Measurements from ENCODE around the gene CNGA3. TPM values are rescaled to one million over a fixed set of nuclear protein-coding genes. Genes with fewer than 3 reads are reported as not detected.

The CNGA3 gene
- total and polyA plus RNA-seq, 2 donors (not counting 3 experiments of a cell fraction or from before 2014, with no cell fraction given) = not detected

GRCh38 chr2:98379311-98380202 lies 33.3 kb downstream of the CNGA3 start:
- no peak for DNase-seq (ENCODE audit: low read depth, low spot score)
- Histone ChIP-seq H3K27me3 (ENCODE audit: control insufficient read depth in 2 of 2, insufficient read depth in 2 of 2, low read length in 2 of 2) (peaks cover 15 to 19% of the 10 kb centered on the region in 2 experiments), H3K27ac (ENCODE audit: insufficient read depth, low read depth, low read length) (no peak overlapping the region), H3K4me1 (ENCODE audit: control insufficient read depth, extremely low read depth, insufficient read depth, low read length) (peaks cover 4% of the 10 kb centered on the region), H3K4me3 (replicated peaks in 1 of 3; ENCODE audit: insufficient read depth in 1 of 3, low read depth in 1 of 3, low read length in 3 of 3) (no peak overlapping the region), H3K4me2 (ENCODE audit: insufficient read depth, low read length) (no peak overlapping the region), H4K20me1 (replicated peaks; ENCODE audit: control insufficient read depth, extremely low read depth, insufficient read depth, low read length) (no peaks in the 10 kb centered on the region), H3K9me3 (replicated peaks; ENCODE audit: control insufficient read depth, insufficient read depth, low read length) (no peaks in the 10 kb centered on the region), H2AFZ (ENCODE audit: low read depth, low read length) (no peak overlapping the region), H3K36me3 (ENCODE audit: control insufficient read depth in 2 of 2, extremely low read depth in 1 of 2, insufficient read depth in 2 of 2, low read length in 2 of 2) (no peaks in the 10 kb centered on the region), H3K9ac (replicated peaks; ENCODE audit: extremely low read depth, insufficient read depth, low read length) (no peak overlapping the region), H3K79me2 (ENCODE audit: control insufficient read depth, insufficient read depth, low read length) (no peaks in the 10 kb centered on the region), H3K9me1 (replicated peaks; ENCODE audit: control insufficient read depth, extremely low read depth, insufficient read depth, low read length) (no peaks in the 10 kb centered on the region)
- CTCF ChIA-PET = interaction anchor here (1.1 to 2.3 kb wide), 3 partner anchors 605 to 789 kb away, joined by 3 to 8 read pairs (median 5); no protein-coding TSS in a partner anchor
- no peak for TF ChIP-seq POLR2AphosphoS5 (IDR thresholded peaks at IDR 0.05; ENCODE audit: insufficient read depth, low read depth, low read length)
- intact Hi-C loops (cut with micrococcal nuclease) = loop anchor here (10.0 kb wide), 1 partner anchor 785 kb away; no protein-coding TSS in a partner anchor
- no TSS peak for BruUV-seq (replicated peaks)
- dilution Hi-C loops (cut with MboI; ENCODE audit: extremely low pct_ligation_motif_present, low sequenced_read_pairs) = no loop called here
- POLR2A ChIA-PET = no interaction called here
- no peak for FAIRE-seq

- no TSS peak for BruUV-seq (replicated peaks)
- DNase-seq (ENCODE audit: low read depth, low spot score) (no peak), FAIRE-seq (no peak)
- TF ChIP-seq POLR2AphosphoS5 (IDR thresholded peaks at IDR 0.05; ENCODE audit: insufficient read depth, low read depth, low read length) (no peak), GATA2 (IDR thresholded peaks at IDR 0.05; ENCODE audit: insufficient read depth, insufficient read length, low read depth, low read length) (no peak), POLR2A (IDR thresholded peaks at IDR 0.05; ENCODE audit: low read depth, low read length) (no peak), JUN (IDR thresholded peaks at IDR 0.05; ENCODE audit: borderline replicate concordance, insufficient read depth, insufficient read length, low read depth) (no peak), EZH2 (IDR thresholded peaks at IDR 0.05; ENCODE audit: borderline replicate concordance, low read depth, low read length, severe bottlenecking) (no peak), FOS (IDR thresholded peaks at IDR 0.05; ENCODE audit: borderline replicate concordance, insufficient read depth, low read length) (no peak), MYC (IDR thresholded peaks at IDR 0.05; ENCODE audit: low read depth, low read length) (no peak)
- TF ChIP-seq, protein P1, sequence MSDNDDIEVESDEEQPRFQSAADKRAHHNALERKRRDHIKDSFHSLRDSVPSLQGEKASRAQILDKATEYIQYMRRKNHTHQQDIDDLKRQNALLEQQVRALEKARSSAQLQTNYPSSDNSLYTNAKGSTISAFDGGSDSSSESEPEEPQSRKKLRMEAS (IDR thresholded peaks at IDR 0.05; ENCODE audit: insufficient read depth, insufficient read length) = no peak
- TF ChIP-seq, protein P2, sequence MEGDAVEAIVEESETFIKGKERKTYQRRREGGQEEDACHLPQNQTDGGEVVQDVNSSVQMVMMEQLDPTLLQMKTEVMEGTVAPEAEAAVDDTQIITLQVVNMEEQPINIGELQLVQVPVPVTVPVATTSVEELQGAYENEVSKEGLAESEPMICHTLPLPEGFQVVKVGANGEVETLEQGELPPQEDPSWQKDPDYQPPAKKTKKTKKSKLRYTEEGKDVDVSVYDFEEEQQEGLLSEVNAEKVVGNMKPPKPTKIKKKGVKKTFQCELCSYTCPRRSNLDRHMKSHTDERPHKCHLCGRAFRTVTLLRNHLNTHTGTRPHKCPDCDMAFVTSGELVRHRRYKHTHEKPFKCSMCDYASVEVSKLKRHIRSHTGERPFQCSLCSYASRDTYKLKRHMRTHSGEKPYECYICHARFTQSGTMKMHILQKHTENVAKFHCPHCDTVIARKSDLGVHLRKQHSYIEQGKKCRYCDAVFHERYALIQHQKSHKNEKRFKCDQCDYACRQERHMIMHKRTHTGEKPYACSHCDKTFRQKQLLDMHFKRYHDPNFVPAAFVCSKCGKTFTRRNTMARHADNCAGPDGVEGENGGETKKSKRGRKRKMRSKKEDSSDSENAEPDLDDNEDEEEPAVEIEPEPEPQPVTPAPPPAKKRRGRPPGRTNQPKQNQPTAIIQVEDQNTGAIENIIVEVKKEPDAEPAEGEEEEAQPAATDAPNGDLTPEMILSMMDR (IDR thresholded peaks at IDR 0.05; ENCODE audit: extremely low read depth in 1 of 2, insufficient read depth in 1 of 2, low read depth in 1 of 2, low read length in 2 of 2) = no peak
- Histone ChIP-seq H3K4me1 (ENCODE audit: control insufficient read depth, extremely low read depth, insufficient read depth, low read length) (peaks cover 4% of the 10 kb centered on the region), H4K20me1 (replicated peaks; ENCODE audit: control insufficient read depth, extremely low read depth, insufficient read depth, low read length) (no peaks in the 10 kb centered on the region), H3K9me3 (replicated peaks; ENCODE audit: control insufficient read depth, insufficient read depth, low read length) (no peaks in the 10 kb centered on the region), H3K4me2 (ENCODE audit: insufficient read depth, low read length) (no peak overlapping the region), H2AFZ (ENCODE audit: low read depth, low read length) (no peak overlapping the region), H3K9me1 (replicated peaks; ENCODE audit: control insufficient read depth, extremely low read depth, insufficient read depth, low read length) (no peaks in the 10 kb centered on the region), H3K79me2 (ENCODE audit: control insufficient read depth, insufficient read depth, low read length) (no peaks in the 10 kb centered on the region), H3K4me3 (replicated peaks in 1 of 3; ENCODE audit: insufficient read depth in 1 of 3, low read depth in 1 of 3, low read length in 3 of 3) (no peak overlapping the region), H3K9ac (replicated peaks; ENCODE audit: extremely low read depth, insufficient read depth, low read length) (no peak overlapping the region), H3K27ac (ENCODE audit: insufficient read depth, low read depth, low read length) (no peak overlapping the region), H3K27me3 (ENCODE audit: control insufficient read depth in 2 of 2, insufficient read depth in 2 of 2, low read length in 2 of 2) (peaks cover 10 to 17% of the 10 kb centered on the region in 2 experiments), H3K36me3 (ENCODE audit: control insufficient read depth in 2 of 2, extremely low read depth in 1 of 2, insufficient read depth in 2 of 2, low read length in 2 of 2) (no peaks in the 10 kb centered on the region)
- ChIA-PET CTCF (interaction anchor here (1.1 to 2.3 kb wide), 3 partner anchors 606 to 789 kb away, joined by 3 to 8 read pairs (median 5); no protein-coding TSS in a partner anchor), POLR2A (no interaction called here)
- intact Hi-C loops (cut with micrococcal nuclease) = loop anchor here (10.0 kb wide), 1 partner anchor 785 kb away; no protein-coding TSS in a partner anchor
- dilution Hi-C loops (cut with MboI; ENCODE audit: extremely low pct_ligation_motif_present, low sequenced_read_pairs) = no loop called here
These were observed 33.9 kb downstream of the CNGA3 start for GRCh38 chr2:98380203-98380535.
